ENCODE measurements around the gene LRGUK. TPM values are rescaled to one million over a fixed set of nuclear protein-coding genes. Genes with fewer than 3 reads are reported as not detected.

The LRGUK gene
- total RNA-seq, 8 experiments from 2014 or later = 0.31 to 6.7 (median 1.7) TPM

DNA sequence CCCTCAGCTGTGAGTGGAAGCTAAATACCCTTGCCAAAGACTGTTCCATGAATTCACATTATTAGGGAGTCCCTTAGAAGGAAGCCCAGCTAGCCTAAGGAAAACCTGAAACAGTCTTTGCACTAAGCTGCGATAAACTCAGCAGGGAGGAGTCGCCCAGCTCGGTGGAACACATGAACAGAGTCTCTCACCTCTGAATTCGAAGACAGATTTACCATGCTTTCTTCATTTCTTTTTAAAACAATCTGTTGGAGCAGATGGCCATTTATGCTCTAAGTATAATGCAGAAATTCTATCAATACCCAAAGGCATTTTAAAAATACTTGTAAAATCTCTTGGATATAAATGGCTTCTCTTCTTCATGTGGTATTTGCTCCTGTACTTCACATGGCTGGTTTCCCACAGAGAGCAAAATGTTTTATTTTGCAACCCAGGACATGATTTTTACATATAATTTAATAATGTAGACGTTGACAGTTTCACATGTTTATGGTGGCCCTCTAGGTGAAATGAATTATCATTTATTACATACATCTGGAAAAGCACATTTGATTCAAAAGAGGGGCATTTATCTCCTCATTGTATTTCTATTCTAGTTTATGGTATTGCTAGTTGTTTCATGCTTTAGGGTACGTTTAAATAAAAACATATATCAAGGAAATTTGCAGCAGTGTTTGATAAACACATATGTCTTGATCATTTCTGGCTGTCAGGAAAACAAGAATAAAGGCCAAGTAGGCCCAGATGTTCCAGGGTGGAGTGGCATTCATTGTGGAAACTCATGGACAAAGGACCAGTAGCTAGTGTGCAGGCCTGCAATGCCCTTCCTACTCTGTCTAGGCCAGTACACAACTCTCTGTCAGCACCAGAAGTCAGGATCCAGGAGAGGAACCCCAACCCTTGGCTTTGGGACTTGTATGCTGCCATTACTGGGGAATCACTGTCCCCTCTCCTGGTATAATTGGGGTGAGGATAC is 52.2 kb downstream of the LRGUK start:
- in situ Hi-C loops (cut with MboI; ENCODE audit: low pct_unique_long_range_greater_than_20kb in 2 of 9, low sequenced_read_pairs in 9 of 9, unreplicated experiment in 9 of 9) = no loop called here

DNA sequence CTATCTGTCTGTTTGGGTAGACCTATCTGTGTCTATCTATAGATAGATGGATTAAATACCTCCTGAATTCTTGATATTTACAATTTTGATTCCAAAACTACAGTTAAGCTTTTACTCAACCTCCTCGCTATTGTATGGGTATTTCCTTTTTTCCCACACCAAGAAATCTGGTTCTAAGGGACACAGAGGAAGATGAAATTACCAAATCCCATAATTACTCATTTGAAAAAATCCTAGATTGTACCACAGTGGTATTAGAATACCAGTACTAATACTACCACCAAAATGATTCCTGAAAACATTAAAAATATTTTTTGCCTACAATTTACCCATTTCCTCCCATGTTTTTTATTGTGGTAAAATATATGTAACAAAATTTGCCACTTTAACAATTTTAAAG is 53.2 kb downstream of the LRGUK start:
- Histone ChIP-seq H3K27ac (no peak overlapping the region), H3K4me1 (replicated peaks in 1 of 2) (peaks cover 0 to 3% of the 10 kb centered on the region in 2 donors), H3K4me3 (no peak overlapping the region)
- 33 to 100% (median 91%) methylated on average over 1 of the region's 1 CpG; no CpG with 5 or more reads in 1 of the 10 experiments for WGBS, 10 experiments
- no peak for ATAC-seq (replicated peaks in 6 of 8)
- in situ Hi-C loops (cut with MboI; ENCODE audit: low pct_unique_long_range_greater_than_20kb in 2 of 9, low sequenced_read_pairs in 9 of 9, unreplicated experiment in 9 of 9) = no loop called here

More for the DNA sequence above, 52.2 kb downstream of the LRGUK start:
- Histone ChIP-seq H3K4me1 (replicated peaks in 1 of 2) (peaks cover 7 to 12% of the 10 kb centered on the region in 2 donors), H3K4me3 (no peak overlapping the region), H3K27ac (no peak overlapping the region)
- 23 to 100% (median 79%) methylated on average over 1 to 6 of the region's 6 CpGs for WGBS, 10 experiments
- ATAC-seq (replicated peaks in 6 of 8) = peak in 3 of 8 experiments; percentile 27 to 84 (median 68)

DNA sequence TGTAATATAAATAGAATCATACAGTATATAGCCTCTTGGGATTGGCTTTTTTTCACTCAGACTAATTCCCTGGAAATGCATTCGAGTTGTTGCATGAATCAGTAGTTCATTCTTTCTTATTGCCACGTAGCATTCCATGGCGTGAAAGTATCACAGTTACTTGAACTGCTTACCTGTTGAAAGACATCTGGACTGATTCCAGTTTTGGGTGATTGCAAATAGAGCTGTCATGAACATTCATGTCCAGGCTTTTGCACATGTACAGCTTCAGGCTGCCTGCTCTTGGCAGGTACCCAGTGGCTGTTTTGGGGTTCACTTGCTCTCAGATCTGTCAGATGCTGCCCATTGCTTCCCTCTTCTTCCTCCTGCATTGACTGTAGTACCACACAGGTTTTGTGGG is 54.9 kb downstream of the LRGUK start:
- Histone ChIP-seq H3K4me3 (no peak overlapping the region), H3K4me1 (replicated peaks in 1 of 2) (no peaks in the 10 kb centered on the region), H3K27ac (no peak overlapping the region)
- WGBS, 10 experiments = 39 to 72% (median 50%) methylated on average over 3 of the region's 3 CpGs; no CpG with 5 or more reads in 4 of the 10 experiments
- ATAC-seq (replicated peaks in 6 of 8) = no peak
- in situ Hi-C loops (cut with MboI; ENCODE audit: low pct_unique_long_range_greater_than_20kb in 2 of 9, low sequenced_read_pairs in 9 of 9, unreplicated experiment in 9 of 9) = no loop called here

DNA sequence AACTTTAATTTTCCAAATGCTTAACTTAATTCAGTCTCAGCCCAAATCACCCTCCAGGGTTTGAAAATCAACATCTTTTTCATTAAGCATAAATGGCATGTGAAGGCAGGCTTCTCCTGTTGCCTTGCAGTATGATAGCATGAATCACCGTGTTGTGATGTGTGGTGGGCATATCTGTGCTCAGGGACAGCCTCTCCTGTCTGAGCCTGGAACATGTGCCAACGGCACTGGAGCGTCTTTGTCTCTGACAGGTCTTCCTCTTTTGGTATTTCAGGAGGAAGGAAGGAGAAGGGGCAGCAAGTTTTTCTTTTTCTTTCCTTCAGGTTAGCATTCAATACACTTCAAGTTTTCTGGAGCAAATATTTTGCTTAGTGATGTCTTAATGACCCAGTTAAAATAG is 57.6 kb downstream of the LRGUK start:
- WGBS, 10 experiments = 60 to 100% (median 95%) methylated on average over 1 to 3 of the region's 3 CpGs; no CpG with 5 or more reads in 4 of the 10 experiments
- H3K4me1 ChIP-seq (replicated peaks in 1 of 2) = no peaks in the 10 kb centered on the region
- no peak for ATAC-seq (replicated peaks in 6 of 8)
- no peak overlapping the region for H3K4me3 ChIP-seq
- no peak overlapping the region for H3K27ac ChIP-seq
- in situ Hi-C loops (cut with MboI; ENCODE audit: low pct_unique_long_range_greater_than_20kb in 2 of 9, low sequenced_read_pairs in 9 of 9, unreplicated experiment in 9 of 9) = no loop called here

DNA sequence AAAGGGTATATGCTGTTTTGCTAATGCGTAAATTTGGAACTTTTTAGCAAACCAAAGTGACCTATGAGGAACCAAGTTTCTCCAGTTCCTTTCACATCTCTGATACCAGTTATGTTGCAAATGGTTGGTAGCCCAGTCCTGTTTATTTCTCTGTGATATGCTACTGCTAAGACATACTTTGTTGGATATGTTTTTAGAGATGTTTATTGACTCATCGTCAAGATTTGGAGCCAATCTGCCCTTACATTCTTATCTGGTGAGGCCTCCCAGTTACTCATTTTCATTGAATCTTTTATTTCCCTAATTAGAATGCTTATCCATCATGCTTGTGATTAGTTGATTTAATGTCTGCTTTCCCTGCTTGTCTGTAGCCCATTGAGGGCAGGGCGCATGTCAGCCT is 58.9 kb downstream of the LRGUK start:
- ATAC-seq (replicated peaks in 6 of 8) = no peak
- WGBS, 10 experiments = 0 to 100% (median 70%) methylated on average over 1 to 3 of the region's 3 CpGs
- in situ Hi-C loops (cut with MboI; ENCODE audit: low pct_unique_long_range_greater_than_20kb in 2 of 9, low sequenced_read_pairs in 9 of 9, unreplicated experiment in 9 of 9) = no loop called here
- Histone ChIP-seq H3K27ac (no peak overlapping the region), H3K4me3 (no peak overlapping the region), H3K4me1 (replicated peaks in 1 of 2) (no peaks in the 10 kb centered on the region)

DNA sequence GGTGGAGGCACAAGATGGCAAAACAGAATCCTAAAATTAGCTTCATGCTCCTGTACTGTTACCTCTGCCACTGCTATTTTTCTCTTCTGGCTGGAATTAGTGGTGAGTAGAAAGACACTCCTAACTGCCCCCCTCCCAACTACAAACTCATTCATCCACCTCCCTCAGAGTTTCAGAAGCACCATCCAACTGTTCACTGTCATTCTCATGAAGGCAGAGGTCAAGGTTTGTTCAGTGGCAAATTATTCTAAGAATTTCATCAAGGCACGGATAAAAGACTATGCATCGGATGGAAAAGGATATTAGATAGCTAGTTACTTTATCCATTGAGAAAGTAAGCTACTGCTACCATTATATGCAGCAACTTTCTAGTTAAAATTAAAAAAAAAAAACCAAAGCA is 59.7 kb downstream of the LRGUK start:
- Histone ChIP-seq H3K27ac (no peak overlapping the region), H3K4me3 (no peak overlapping the region), H3K4me1 (replicated peaks in 1 of 2) (no peaks in the 10 kb centered on the region)
- WGBS, 10 experiments = 34 to 100% (median 86%) methylated on average over 2 of the region's 2 CpGs; no CpG with 5 or more reads in 2 of the 10 experiments
- no peak for ATAC-seq (replicated peaks in 6 of 8)
- in situ Hi-C loops (cut with MboI; ENCODE audit: low pct_unique_long_range_greater_than_20kb in 2 of 9, low sequenced_read_pairs in 9 of 9, unreplicated experiment in 9 of 9) = no loop called here

DNA sequence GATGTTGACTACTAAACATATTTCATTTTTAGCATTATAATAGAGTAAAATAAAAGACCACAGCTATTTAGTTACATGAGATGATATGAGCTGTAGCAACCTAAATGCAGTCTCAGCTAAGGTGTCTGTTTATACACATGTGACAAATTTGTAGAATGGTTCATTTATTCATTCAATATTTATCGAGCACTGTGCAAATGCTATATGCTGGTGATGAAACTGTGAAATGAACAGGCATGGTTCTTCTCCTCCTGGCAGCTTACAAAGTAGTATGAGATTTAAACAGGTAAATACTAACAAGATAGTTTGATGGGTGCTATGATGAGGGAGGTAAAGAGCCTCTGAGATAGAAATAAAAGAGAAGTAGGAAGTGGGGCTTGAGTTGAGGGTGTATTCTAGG is 60.8 kb downstream of the LRGUK start:
- in situ Hi-C loops (cut with MboI; ENCODE audit: low pct_unique_long_range_greater_than_20kb in 2 of 9, low sequenced_read_pairs in 9 of 9, unreplicated experiment in 9 of 9) = no loop called here
- Histone ChIP-seq H3K27ac (no peak overlapping the region), H3K4me1 (replicated peaks in 1 of 2) (no peaks in the 10 kb centered on the region), H3K4me3 (no peak overlapping the region)
- WGBS, 10 experiments = 20 to 100% (median 91%) methylated on average over 1 of the region's 1 CpG; no CpG with 5 or more reads in 3 of the 10 experiments
- ATAC-seq (replicated peaks in 6 of 8) = no peak

DNA sequence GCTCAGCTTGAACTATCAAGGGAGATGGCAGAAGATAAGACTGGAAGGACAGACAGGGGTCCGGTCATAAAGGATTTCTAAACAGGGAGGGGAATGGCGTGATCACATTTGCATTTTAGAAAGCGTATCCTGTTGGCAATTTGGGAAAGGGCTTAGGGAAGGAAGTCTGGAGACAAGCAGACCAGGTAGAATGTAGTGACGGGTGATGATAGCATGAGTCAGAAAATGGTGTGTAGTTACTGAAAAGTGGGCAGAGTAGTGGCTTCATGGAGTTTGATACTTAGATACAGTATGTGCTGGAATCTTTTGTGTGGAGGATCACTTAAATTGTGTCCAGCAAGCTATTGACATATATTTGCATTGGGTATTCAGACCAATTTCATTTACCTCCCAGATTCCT is 61.2 kb downstream of the LRGUK start:
- H3K27ac ChIP-seq = no peak overlapping the region
- WGBS, 10 experiments = 62 to 100% (median 82%) methylated on average over 2 to 4 of the region's 4 CpGs; no CpG with 5 or more reads in 2 of the 10 experiments
- in situ Hi-C loops (cut with MboI; ENCODE audit: low pct_unique_long_range_greater_than_20kb in 2 of 9, low sequenced_read_pairs in 9 of 9, unreplicated experiment in 9 of 9) = no loop called here
- no peak overlapping the region for H3K4me3 ChIP-seq
- no peaks in the 10 kb centered on the region for H3K4me1 ChIP-seq (replicated peaks in 1 of 2)
- ATAC-seq (replicated peaks in 6 of 8) = no peak

DNA sequence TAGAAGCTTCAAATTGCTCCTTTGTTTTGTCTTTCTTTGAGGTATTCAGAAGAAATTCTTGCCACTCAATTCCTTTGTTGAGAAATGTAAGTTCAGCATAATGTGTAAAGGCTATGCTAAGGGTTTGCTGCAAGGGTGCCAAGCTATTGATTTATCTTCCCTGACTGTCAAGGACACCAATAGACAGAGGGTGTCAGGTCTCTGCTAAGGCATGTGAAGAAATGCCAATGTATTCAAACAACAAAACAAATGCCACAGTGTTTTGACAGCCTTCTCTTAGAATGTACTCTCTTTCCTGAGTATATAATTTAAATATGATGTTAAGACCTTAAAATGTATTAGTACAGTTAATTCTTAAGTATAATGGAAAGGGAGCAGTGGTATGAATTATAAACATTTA is 62.4 kb downstream of the LRGUK start:
- Histone ChIP-seq H3K27ac (no peak overlapping the region), H3K4me3 (no peak overlapping the region), H3K4me1 (replicated peaks in 1 of 2) (no peaks in the 10 kb centered on the region)
- in situ Hi-C loops (cut with MboI; ENCODE audit: low pct_unique_long_range_greater_than_20kb in 2 of 9, low sequenced_read_pairs in 9 of 9, unreplicated experiment in 9 of 9) = no loop called here
- peak in 1 of 8 experiments; percentile 38 for ATAC-seq (replicated peaks in 6 of 8)

DNA sequence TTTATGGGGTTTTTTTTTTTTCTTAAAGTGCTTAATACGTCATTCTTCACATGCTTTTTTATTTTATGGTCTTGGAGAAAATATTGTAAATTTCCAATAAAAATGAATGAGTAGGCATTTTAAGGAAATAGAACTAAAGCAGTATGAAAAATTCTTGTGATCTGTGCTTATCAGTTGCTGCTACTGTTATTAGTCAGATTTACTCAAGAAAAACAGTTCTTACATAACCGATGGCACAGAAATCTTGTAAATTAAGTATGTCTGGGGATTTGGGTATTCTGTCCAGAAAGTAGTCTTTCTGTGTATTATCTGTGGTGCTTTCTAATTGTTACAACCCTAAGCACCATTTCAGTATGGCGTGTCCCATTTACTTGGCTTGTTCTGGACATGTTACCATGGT is 64.7 kb downstream of the LRGUK start:
- ATAC-seq (replicated peaks in 6 of 8) = no peak
- Histone ChIP-seq H3K4me1 (replicated peaks in 1 of 2) (no peaks in the 10 kb centered on the region), H3K4me3 (no peak overlapping the region), H3K27ac (no peak overlapping the region)
- in situ Hi-C loops (cut with MboI; ENCODE audit: low pct_unique_long_range_greater_than_20kb in 2 of 9, low sequenced_read_pairs in 9 of 9, unreplicated experiment in 9 of 9) = no loop called here
- 31 to 100% (median 89%) methylated on average over 1 to 3 of the region's 3 CpGs for WGBS, 10 experiments

DNA sequence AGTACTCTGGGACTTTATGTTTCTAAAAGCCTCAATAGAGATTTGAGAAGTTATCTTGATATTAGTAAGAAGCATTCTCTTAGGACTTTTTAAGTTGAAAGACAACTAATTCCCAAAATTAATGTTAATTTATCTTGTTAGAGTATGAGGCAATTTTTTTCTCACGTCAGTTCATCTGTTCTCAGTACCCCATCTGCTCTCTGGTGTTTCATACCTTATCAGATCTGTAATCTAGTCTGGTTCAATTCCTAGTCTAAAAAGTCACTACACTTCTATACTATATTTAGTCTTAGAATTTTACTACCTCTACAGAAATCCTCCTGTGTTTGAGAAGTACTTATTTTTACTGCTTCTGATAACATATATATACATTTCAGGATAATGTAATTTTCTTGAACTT is 66.1 kb downstream of the LRGUK start:
- H3K27ac ChIP-seq = no peak overlapping the region
- no peaks in the 10 kb centered on the region for H3K4me1 ChIP-seq (replicated peaks in 1 of 2)
- no peak for ATAC-seq (replicated peaks in 6 of 8)
- H3K4me3 ChIP-seq = no peak overlapping the region
- in situ Hi-C loops (cut with MboI; ENCODE audit: low pct_unique_long_range_greater_than_20kb in 2 of 9, low sequenced_read_pairs in 9 of 9, unreplicated experiment in 9 of 9) = no loop called here
- 17 to 100% (median 90%) methylated on average over 1 of the region's 1 CpG; no CpG with 5 or more reads in 3 of the 10 experiments for WGBS, 10 experiments

DNA sequence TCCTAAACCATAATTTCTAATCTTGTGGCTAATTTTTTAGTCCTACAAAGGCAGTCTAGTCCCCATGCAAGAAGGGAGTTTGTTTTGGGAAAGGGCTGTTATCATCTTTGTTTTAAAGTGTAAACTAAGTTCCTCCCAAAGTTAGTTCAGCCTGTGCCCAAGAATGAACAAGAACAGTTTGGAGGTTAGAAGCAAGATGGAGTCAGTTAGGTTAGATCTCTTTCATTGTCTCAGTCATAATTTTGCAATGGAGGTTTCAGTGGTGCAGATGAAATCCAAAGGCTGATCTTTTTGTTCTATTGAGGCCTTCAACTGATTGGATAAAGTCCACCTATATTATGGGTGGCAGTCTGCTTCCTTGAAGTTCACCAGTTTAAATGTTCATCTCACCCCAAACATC is 68.1 kb downstream of the LRGUK start:
- Histone ChIP-seq H3K4me1 (replicated peaks in 1 of 2) (no peaks in the 10 kb centered on the region), H3K4me3 (no peak overlapping the region), H3K27ac (no peak overlapping the region)
- in situ Hi-C loops (cut with MboI; ENCODE audit: low pct_unique_long_range_greater_than_20kb in 2 of 9, low sequenced_read_pairs in 9 of 9, unreplicated experiment in 9 of 9) = no loop called here
- ATAC-seq (replicated peaks in 6 of 8) = no peak

DNA sequence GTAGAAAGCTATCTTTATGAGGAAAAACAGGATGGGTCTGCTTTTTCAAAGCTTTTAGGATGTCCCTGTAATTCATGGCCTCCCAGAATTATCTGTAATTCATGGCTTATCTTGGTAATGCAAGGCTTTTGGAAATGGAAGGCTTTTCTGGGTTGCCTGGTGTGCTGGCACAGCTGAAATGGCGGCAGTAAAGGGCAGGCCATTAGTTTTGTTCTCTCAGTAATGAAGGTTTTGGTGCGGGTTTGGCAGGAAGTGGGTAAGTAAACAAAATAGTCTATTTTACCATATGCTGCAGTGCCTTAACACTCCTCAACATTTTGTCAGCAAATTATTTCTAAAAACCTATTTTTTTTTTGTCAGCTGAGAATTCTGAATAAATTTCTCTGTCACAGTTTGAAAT is 69.3 kb downstream of the LRGUK start:
- no peak overlapping the region for H3K4me3 ChIP-seq
- no peak overlapping the region for H3K27ac ChIP-seq
- 43 to 100% (median 86%) methylated on average over 1 to 2 of the region's 2 CpGs; no CpG with 5 or more reads in 3 of the 10 experiments for WGBS, 10 experiments
- H3K4me1 ChIP-seq (replicated peaks in 1 of 2) = no peaks in the 10 kb centered on the region
- ATAC-seq (replicated peaks in 6 of 8) = no peak
- in situ Hi-C loops (cut with MboI; ENCODE audit: low pct_unique_long_range_greater_than_20kb in 2 of 9, low sequenced_read_pairs in 9 of 9, unreplicated experiment in 9 of 9) = no loop called here

DNA sequence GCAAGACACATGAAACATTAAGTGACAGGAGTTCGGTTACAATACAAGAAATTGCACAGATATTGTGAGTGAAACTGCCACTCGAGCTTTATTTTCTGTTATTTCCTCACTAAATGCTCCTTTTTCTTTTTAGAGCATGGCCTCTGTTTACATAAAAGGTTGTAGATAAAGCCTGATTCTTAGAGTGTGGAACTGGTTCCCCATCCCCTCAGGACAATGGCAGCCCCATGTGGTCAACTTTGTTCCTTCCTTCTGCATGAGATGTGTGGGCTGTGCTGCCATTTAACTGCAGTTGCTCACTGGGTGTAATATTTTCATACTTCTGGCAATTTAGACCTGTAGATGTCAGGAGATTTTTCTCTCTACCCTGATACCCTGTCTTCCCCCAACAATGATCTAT is 70.2 kb downstream of the LRGUK start:
- 81 to 100% (median 92%) methylated on average over 1 to 2 of the region's 2 CpGs; no CpG with 5 or more reads in 3 of the 10 experiments for WGBS, 10 experiments
- in situ Hi-C loops (cut with MboI; ENCODE audit: low pct_unique_long_range_greater_than_20kb in 2 of 9, low sequenced_read_pairs in 9 of 9, unreplicated experiment in 9 of 9) = no loop called here
- Histone ChIP-seq H3K4me1 (replicated peaks in 1 of 2) (no peaks in the 10 kb centered on the region), H3K27ac (no peak overlapping the region), H3K4me3 (no peak overlapping the region)
- ATAC-seq (replicated peaks in 6 of 8) = no peak

Data from motor neuron (in vitro differentiated cells).